Panc1 (cell line): Measurements from ENCODE around the gene CSMD2. TPM values are rescaled to one million over a fixed set of nuclear protein-coding genes. Genes with fewer than 3 reads are reported as not detected.

ENCODE experiments used
- ATAC-seq: fragments of 200-7000 bp; cut with Tn5 transposase; 2 replicates; pipeline ENCODE4 v1.9.1; 2020; ENCODE audit warnings: mild to moderate bottlenecking, moderate library complexity
- BruUV-seq: library from RNA; stranded (reverse); fragments of 400-500 nt; replicated peaks from 2 replicates; lab custom pipeline; 2021; lab: Mats Ljungman, UMichigan
- CTCF ChIA-PET: fragments of 300-600 bp; sonication (Branson Sonifier 250); formaldehyde crosslinking; loops from one replicate; lab custom pipeline; 2022; ENCODE audit warnings: antibody characterized with exemption; lab: Charles Lee
- POLR2A ChIA-PET: fragments of 300-600 bp; sonication (Branson Sonifier 250); formaldehyde crosslinking; loops from one replicate; lab custom pipeline; 2022; ENCODE audit warnings: antibody characterized with exemption; lab: Charles Lee
- DNase-seq: peaks from one replicate; pipeline ENCODE4 v3.0.0-alpha.2; 2010; ENCODE audit warnings: low read depth, low spot score
- H3K27ac ChIP-seq: 2 replicates; pipeline ENCODE4 v1.5.1; 2011; ENCODE audit warnings: mild to moderate bottlenecking, low read length, inconsistent platforms
- H3K27me3 ChIP-seq: fragments of 200-500 bp; sonication (Bioruptor generic); 2 replicates; pipeline ENCODE4 v1.6.0; 2014; ENCODE audit warnings: low read length, inconsistent platforms; ENCODE audit not compliant: control insufficient read depth, insufficient read depth
- H3K36me3 ChIP-seq: fragments of 200-500 bp; sonication (Bioruptor generic); 2 replicates; pipeline ENCODE4 v1.5.1; 2014; ENCODE audit warnings: inconsistent platforms, mild to moderate bottlenecking, low read length, moderate library complexity; ENCODE audit not compliant: control insufficient read depth, insufficient read depth
- H3K4me1 ChIP-seq: 2 replicates; pipeline ENCODE4 v1.5.1; 2011; ENCODE audit warnings: inconsistent platforms, mild to moderate bottlenecking, low read length, moderate library complexity; ENCODE audit not compliant: control insufficient read depth, insufficient read depth
- H3K4me3 ChIP-seq, 2 experiments: 2 replicates each; pipeline ENCODE4 v1.5.1; 2011 to 2012; ENCODE audit warnings: low read depth in 2 of 2, low read length in 2 of 2, mild to moderate bottlenecking in 2 of 2, inconsistent platforms in 1 of 2, moderate library complexity in 1 of 2
- H3K9me3 ChIP-seq: fragments of 200-500 bp; sonication (Bioruptor generic); 2 replicates; pipeline ENCODE4 v1.5.1; 2014; ENCODE audit warnings: low read depth, mild to moderate bottlenecking, inconsistent platforms, low read length, moderate library complexity; ENCODE audit not compliant: control insufficient read depth, insufficient read depth
- POLR2AphosphoS5 ChIP-seq: IDR thresholded peaks from 2 replicates; pipeline ENCODE4 v1.6.1; 2012; ENCODE audit warnings: mild to moderate bottlenecking, low read depth, low read length, moderate library complexity
- REST ChIP-seq, 2 experiments: IDR thresholded peaks; 2 replicates each; pipeline ENCODE4 v1.6.1; 2011 to 2012; ENCODE audit warnings: low read depth in 2 of 2, control low read depth in 1 of 2, low read length in 1 of 2, mild to moderate bottlenecking in 1 of 2, moderate library complexity in 1 of 2; ENCODE audit not compliant: insufficient read depth in 1 of 2
- SIN3A ChIP-seq: IDR thresholded peaks from 2 replicates; pipeline ENCODE4 v1.6.1; 2012; ENCODE audit warnings: low read depth, mild to moderate bottlenecking, low read length, moderate library complexity, borderline replicate concordance; ENCODE audit not compliant: insufficient read depth
- TCF7L2 ChIP-seq: IDR thresholded peaks from 2 replicates; pipeline ENCODE4 v1.6.1; 2011; ENCODE audit warnings: mild to moderate bottlenecking, low read depth, low read length, inconsistent platforms
- in situ Hi-C: cut with HindIII; loops from 2 replicates; pipeline ENCODE4 v1.10.0; 2016; ENCODE audit warnings: low sequenced_read_pairs, low pct_unique_long_range_greater_than_20kb
- intact Hi-C: fragments of 100-400 bp; cut with micrococcal nuclease; formaldehyde crosslinking; loops from one replicate; pipeline ENCODE4 v1.10.0; 2022; ENCODE audit not compliant: unreplicated experiment
- total RNA-seq: library from RNA; stranded (reverse); gene quantifications from one replicate; pipeline ENCODE4 v1.2.1, GENCODE V29; 2021; ENCODE audit not compliant: unreplicated experiment
- TF ChIP-seq, protein P1 (sequence below): fragments of 450-650 bp; IDR thresholded peaks from 2 replicates; pipeline ENCODE4 v1.5.1; 2017; ENCODE audit warnings: mild to moderate bottlenecking

CSMD2 gene
- total RNA-seq, 1 experiment from 2014 or later = not detected

DNA sequence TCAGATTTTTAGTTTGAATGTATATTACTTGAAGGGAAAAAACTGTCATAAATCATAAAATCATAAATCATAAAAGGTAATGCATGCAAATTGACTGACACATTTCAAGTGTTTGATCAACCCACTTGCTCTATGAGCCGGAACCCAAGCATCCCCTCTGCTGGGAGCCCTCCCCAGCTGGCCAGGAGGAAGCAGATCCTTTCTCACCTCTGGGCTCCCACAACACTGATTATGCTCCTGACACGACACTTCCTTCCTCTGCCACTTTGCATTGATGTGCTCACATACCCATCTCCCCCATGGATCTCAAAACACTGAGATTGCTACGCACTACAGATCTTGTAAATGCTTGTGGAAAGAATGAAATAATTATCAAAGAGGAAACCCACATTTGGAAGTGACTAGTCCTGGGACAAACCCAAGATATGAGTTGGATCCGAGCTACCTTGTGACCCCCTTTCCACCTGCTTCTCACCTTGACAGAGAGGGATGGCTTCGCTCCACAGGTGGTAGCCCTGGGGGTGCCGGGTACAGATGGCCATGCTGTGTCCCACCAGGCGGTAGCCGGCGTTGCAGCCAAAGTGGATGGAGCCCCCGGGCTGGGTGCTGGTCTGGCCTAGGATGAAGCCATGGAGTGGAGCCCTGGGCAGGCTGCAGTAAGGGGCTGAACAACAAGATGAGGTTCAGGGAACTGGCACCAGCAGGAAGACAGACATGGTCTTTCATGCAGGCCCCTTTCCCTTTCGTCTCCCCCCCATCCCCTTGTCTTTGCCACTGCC, 588.0 kb downstream of the CSMD2 start:
- ATAC-seq = no peak
- no TSS peak for BruUV-seq
- H3K27me3 ChIP-seq = peaks cover 19% of the 10 kb centered on the region

GRCh38 chr1:33575324-33575879, 589.6 kb downstream of the CSMD2 start:
- in situ Hi-C loops = no loop called here
- Histone ChIP-seq H3K27me3 (peaks cover 19% of the 10 kb centered on the region), H3K9me3 (no peaks in the 10 kb centered on the region), H3K4me1 (no peaks in the 10 kb centered on the region), H3K27ac (no peak overlapping the region), H3K36me3 (no peaks in the 10 kb centered on the region), H3K4me3 (no peak overlapping the region)
- POLR2A ChIA-PET = no interaction called here
- TF ChIP-seq POLR2AphosphoS5 (no peak), TCF7L2 (no peak), SIN3A (no peak), REST (IDR thresholded peaks at IDR 0.05; ENCODE audit: insufficient read depth in 1 of 2, low read depth in 2 of 2, low read length in 1 of 2) (no peak)
- TF ChIP-seq, protein P1, sequence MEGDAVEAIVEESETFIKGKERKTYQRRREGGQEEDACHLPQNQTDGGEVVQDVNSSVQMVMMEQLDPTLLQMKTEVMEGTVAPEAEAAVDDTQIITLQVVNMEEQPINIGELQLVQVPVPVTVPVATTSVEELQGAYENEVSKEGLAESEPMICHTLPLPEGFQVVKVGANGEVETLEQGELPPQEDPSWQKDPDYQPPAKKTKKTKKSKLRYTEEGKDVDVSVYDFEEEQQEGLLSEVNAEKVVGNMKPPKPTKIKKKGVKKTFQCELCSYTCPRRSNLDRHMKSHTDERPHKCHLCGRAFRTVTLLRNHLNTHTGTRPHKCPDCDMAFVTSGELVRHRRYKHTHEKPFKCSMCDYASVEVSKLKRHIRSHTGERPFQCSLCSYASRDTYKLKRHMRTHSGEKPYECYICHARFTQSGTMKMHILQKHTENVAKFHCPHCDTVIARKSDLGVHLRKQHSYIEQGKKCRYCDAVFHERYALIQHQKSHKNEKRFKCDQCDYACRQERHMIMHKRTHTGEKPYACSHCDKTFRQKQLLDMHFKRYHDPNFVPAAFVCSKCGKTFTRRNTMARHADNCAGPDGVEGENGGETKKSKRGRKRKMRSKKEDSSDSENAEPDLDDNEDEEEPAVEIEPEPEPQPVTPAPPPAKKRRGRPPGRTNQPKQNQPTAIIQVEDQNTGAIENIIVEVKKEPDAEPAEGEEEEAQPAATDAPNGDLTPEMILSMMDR = no peak
- BruUV-seq = no TSS peak
- ATAC-seq (no peak), DNase-seq (no peak)
- intact Hi-C loops = no loop called here
- CTCF ChIA-PET = no interaction called here

More for the DNA sequence above, 588.0 kb downstream of the CSMD2 start:
- ChIA-PET CTCF (no interaction called here), POLR2A (no interaction called here)
- in situ Hi-C loops (no loop called here), intact Hi-C loops (no loop called here)
- TF ChIP-seq POLR2AphosphoS5 = no peak
- TF ChIP-seq, protein P1 = no peak
- no peak for TF ChIP-seq SIN3A
- no peak for TF ChIP-seq REST (IDR thresholded peaks at IDR 0.05; ENCODE audit: insufficient read depth in 1 of 2, low read depth in 2 of 2, low read length in 1 of 2)
- no peak for TF ChIP-seq TCF7L2
- H3K27ac ChIP-seq = no peak overlapping the region
- DNase-seq = no peak
- no peaks in the 10 kb centered on the region for H3K36me3 ChIP-seq
- H3K9me3 ChIP-seq = no peaks in the 10 kb centered on the region
- H3K4me1 ChIP-seq = no peaks in the 10 kb centered on the region
- H3K4me3 ChIP-seq = no peak overlapping the region
